ENCODE data around the gene GPR55. TPM values are rescaled to one million over a fixed set of nuclear protein-coding genes. Genes with fewer than 3 reads are reported as not detected.

The GPR55 gene
- total and polyA plus RNA-seq, 2 of the 8 experiments (the other 6 are each of a cell fraction or from before 2014, with no cell fraction given) = not detected

DNA sequence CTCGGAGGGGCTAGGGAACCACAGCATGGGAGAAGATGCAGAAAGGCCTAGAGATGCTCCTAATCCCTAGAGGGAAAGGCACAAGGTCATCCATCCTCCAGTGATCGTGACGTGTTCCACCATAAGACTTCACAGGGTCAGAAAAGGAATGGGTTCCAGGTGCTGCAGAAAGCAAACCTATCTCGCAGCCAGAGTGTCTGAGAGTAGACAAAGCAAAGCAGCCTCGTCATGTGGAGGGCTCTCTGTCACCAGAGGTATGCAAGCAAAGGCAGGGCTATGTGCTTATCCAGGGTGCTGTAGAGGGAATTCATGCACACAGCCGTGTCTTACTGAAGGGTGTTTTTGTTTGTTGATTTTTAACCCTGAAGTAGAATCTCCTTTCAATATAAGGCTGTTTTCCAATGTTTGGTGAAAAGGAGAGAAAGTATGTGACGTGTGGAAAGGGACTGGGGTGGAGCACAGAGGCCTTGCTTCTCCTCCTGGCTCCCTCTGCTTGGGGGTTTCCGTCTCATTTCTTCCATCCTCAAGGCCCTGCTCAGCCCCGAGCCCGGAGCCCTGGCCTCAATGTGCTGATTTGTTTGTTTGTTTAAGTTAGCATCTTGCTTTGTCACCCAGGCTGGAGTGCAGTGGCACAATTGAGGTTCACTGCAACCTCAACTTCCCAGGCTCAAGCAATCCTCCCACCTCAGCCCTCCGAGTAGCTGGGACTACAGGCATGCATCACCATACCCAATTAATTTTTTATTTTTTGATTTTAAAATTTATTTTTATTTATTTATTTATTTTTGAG is 3.0 kb downstream of the GPR55 start:
- peak overlapping the region; percentile 64; the same call in 1 of the 2 replicates for H2AFZ ChIP-seq (ENCODE audit: low read length)
- no peak overlapping the region for H4K8ac ChIP-seq (ENCODE audit: extremely low read depth, insufficient read depth, low read length)
- CTCF ChIA-PET (ENCODE audit: partially characterized antibody) = interaction anchor here (1.4 to 15.3 kb wide), 2 partner anchors 18 to 90 kb away, joined by 3 to 332 read pairs; no protein-coding TSS in a partner anchor
- no peaks in the 10 kb centered on the region for H3K79me1 ChIP-seq (ENCODE audit: low read depth, low read length)
- FAIRE-seq = peak; percentile 7
- peaks cover 0 to 3% (median 2%) of the 10 kb centered on the region in 4 experiments; a peak in 2 of 7 replicates for H3K4me1 ChIP-seq (replicated peaks in 1 of 4; ENCODE audit: control insufficient read depth in 3 of 4, insufficient read depth in 4 of 4, low read length in 3 of 4)
- H3K4me2 ChIP-seq (ENCODE audit: insufficient read depth in 1 of 2, low read depth in 2 of 2, low read length in 2 of 2) = no peak overlapping the region
- H2BK5ac ChIP-seq (ENCODE audit: low read depth, low read length) = no peak overlapping the region
- no peaks in the 10 kb centered on the region for H3K36me3 ChIP-seq (ENCODE audit: control insufficient read depth in 2 of 4, insufficient read depth in 4 of 4, low read length in 3 of 4)
- DNase-seq (ENCODE audit: low read depth in 1 of 2, low spot score in 2 of 2) = no peak
- no peaks in the 10 kb centered on the region for H3K23me2 ChIP-seq (ENCODE audit: low read depth, low read length)
- H4K5ac ChIP-seq (ENCODE audit: insufficient read length, low read depth, low read length) = no peak overlapping the region
- no peak overlapping the region for H4K91ac ChIP-seq (replicated peaks; ENCODE audit: insufficient read length, low read length)
- POLR2A ChIA-PET (ENCODE audit: partially characterized antibody) = no interaction called here
- no peak overlapping the region for H3K23ac ChIP-seq (ENCODE audit: insufficient read length)
- peak overlapping the region; percentile 24; the same call in 1 of the 2 replicates for H3K18ac ChIP-seq (ENCODE audit: extremely low read depth, low read length)
- H3K56ac ChIP-seq (replicated peaks; ENCODE audit: insufficient read length, low read depth, low read length) = no peak overlapping the region
- no peak overlapping the region for H2BK20ac ChIP-seq (ENCODE audit: low read length)
- no peak overlapping the region for H3K4me3 ChIP-seq (ENCODE audit: extremely low read depth in 1 of 4, insufficient read depth in 2 of 4, low read depth in 3 of 4, low read length in 4 of 4)
- H2BK15ac ChIP-seq (ENCODE audit: low read length) = no peak overlapping the region; the same call in 1 of the 2 replicates
- H2BK120ac ChIP-seq (replicated peaks; ENCODE audit: low read depth, low read length) = no peak overlapping the region
- no peaks in the 10 kb centered on the region for H3K27me3 ChIP-seq (replicated peaks in 1 of 4; ENCODE audit: control insufficient read depth in 3 of 4, extremely low read depth in 1 of 4, insufficient read depth in 3 of 4, low read length in 3 of 4)
- H3K9ac ChIP-seq (replicated peaks in 1 of 4; ENCODE audit: extremely low read depth in 1 of 4, low read depth in 3 of 4, low read length in 3 of 4) = no peak overlapping the region
- 0 out of 2 replicates have a peak overlapping the region, but pooled peaks have one; percentile 16 for H2AK5ac ChIP-seq (ENCODE audit: low read depth, low read length)
- no peak overlapping the region for H3K27ac ChIP-seq (ENCODE audit: low read depth, low read length)
- no peak overlapping the region for H3K14ac ChIP-seq (ENCODE audit: insufficient read length)
- no peaks in the 10 kb centered on the region for H3K9me3 ChIP-seq (ENCODE audit: insufficient read depth in 2 of 2, low read depth in 1 of 2, low read length in 1 of 2)
- H2BK12ac ChIP-seq (ENCODE audit: low read depth, low read length) = no peak overlapping the region
- 85% methylated on average over 11 of the region's 11 CpGs; no CpG with 5 or more reads in 1 of the 2 experiments for WGBS, 2 experiments (ENCODE audit: extremely low coverage in 1 of 2, insufficient coverage in 1 of 2, insufficient read length in 1 of 2, insufficient replicate concordance in 2 of 2, low coverage in 1 of 2, low lambda C conversion rate in 2 of 2, missing lambda C conversion rate in 1 of 2)
- no peaks in the 10 kb centered on the region for H4K20me1 ChIP-seq (replicated peaks in 1 of 2; ENCODE audit: control insufficient read depth in 1 of 2, insufficient read depth in 2 of 2, low read length in 2 of 2)
- H3K79me2 ChIP-seq (ENCODE audit: control insufficient read depth in 1 of 2, insufficient read depth in 2 of 2, low read length in 2 of 2) = no peaks in the 10 kb centered on the region
- no peak overlapping the region for H3K4ac ChIP-seq (replicated peaks; ENCODE audit: insufficient read length, low read depth, low read length)
- TF ChIP-seq JUND (IDR thresholded peaks at IDR 0.05; ENCODE audit: low read length) (no peak), SIRT6 (IDR thresholded peaks at IDR 0.05; ENCODE audit: low read length) (no peak), ZNF274 (IDR thresholded peaks at IDR 0.05; ENCODE audit: borderline replicate concordance, extremely low read depth, low read length) (no peak), TAF1 (IDR thresholded peaks at IDR 0.05; ENCODE audit: low read depth, low read length) (no peak), NANOG (IDR thresholded peaks at IDR 0.05; ENCODE audit: insufficient read depth, low read depth, low read length, poor library complexity, severe bottlenecking) (no peak), MAFK (IDR thresholded peaks at IDR 0.05; ENCODE audit: low read depth, low read length) (no peak), KDM1A (IDR thresholded peaks at IDR 0.05; ENCODE audit: borderline replicate concordance, low read length) (no peak), USF2 (IDR thresholded peaks at IDR 0.05; ENCODE audit: low read length) (no peak)

Measured in H1 (cell line).